Panc1 (cell line): ENCODE data around the gene SHISA9. TPM values are rescaled to one million over a fixed set of nuclear protein-coding genes. Genes with fewer than 3 reads are reported as not detected.

ENCODE experiments used
- ATAC-seq: fragments of 200-7000 bp; cut with Tn5 transposase; 2 replicates; pipeline ENCODE4 v1.9.1; 2020; ENCODE audit warnings: mild to moderate bottlenecking, moderate library complexity
- BruUV-seq: library from RNA; stranded (reverse); fragments of 400-500 nt; replicated peaks from 2 replicates; lab custom pipeline; 2021; lab: Mats Ljungman, UMichigan
- CTCF ChIA-PET: fragments of 300-600 bp; sonication (Branson Sonifier 250); formaldehyde crosslinking; loops from one replicate; lab custom pipeline; 2022; ENCODE audit warnings: antibody characterized with exemption; lab: Charles Lee
- POLR2A ChIA-PET: fragments of 300-600 bp; sonication (Branson Sonifier 250); formaldehyde crosslinking; loops from one replicate; lab custom pipeline; 2022; ENCODE audit warnings: antibody characterized with exemption; lab: Charles Lee
- DNase-seq: peaks from one replicate; pipeline ENCODE4 v3.0.0-alpha.2; 2010; ENCODE audit warnings: low read depth, low spot score
- H3K27ac ChIP-seq: 2 replicates; pipeline ENCODE4 v1.5.1; 2011; ENCODE audit warnings: mild to moderate bottlenecking, low read length, inconsistent platforms
- H3K27me3 ChIP-seq: fragments of 200-500 bp; sonication (Bioruptor generic); 2 replicates; pipeline ENCODE4 v1.6.0; 2014; ENCODE audit warnings: low read length, inconsistent platforms; ENCODE audit not compliant: control insufficient read depth, insufficient read depth
- H3K36me3 ChIP-seq: fragments of 200-500 bp; sonication (Bioruptor generic); 2 replicates; pipeline ENCODE4 v1.5.1; 2014; ENCODE audit warnings: inconsistent platforms, mild to moderate bottlenecking, low read length, moderate library complexity; ENCODE audit not compliant: control insufficient read depth, insufficient read depth
- H3K4me1 ChIP-seq: 2 replicates; pipeline ENCODE4 v1.5.1; 2011; ENCODE audit warnings: inconsistent platforms, mild to moderate bottlenecking, low read length, moderate library complexity; ENCODE audit not compliant: control insufficient read depth, insufficient read depth
- H3K4me3 ChIP-seq, 2 experiments: 2 replicates each; pipeline ENCODE4 v1.5.1; 2011 to 2012; ENCODE audit warnings: low read depth in 2 of 2, low read length in 2 of 2, mild to moderate bottlenecking in 2 of 2, inconsistent platforms in 1 of 2, moderate library complexity in 1 of 2
- H3K9me3 ChIP-seq: fragments of 200-500 bp; sonication (Bioruptor generic); 2 replicates; pipeline ENCODE4 v1.5.1; 2014; ENCODE audit warnings: low read depth, mild to moderate bottlenecking, inconsistent platforms, low read length, moderate library complexity; ENCODE audit not compliant: control insufficient read depth, insufficient read depth
- POLR2AphosphoS5 ChIP-seq: IDR thresholded peaks from 2 replicates; pipeline ENCODE4 v1.6.1; 2012; ENCODE audit warnings: mild to moderate bottlenecking, low read depth, low read length, moderate library complexity
- REST ChIP-seq, 2 experiments: IDR thresholded peaks; 2 replicates each; pipeline ENCODE4 v1.6.1; 2011 to 2012; ENCODE audit warnings: low read depth in 2 of 2, control low read depth in 1 of 2, low read length in 1 of 2, mild to moderate bottlenecking in 1 of 2, moderate library complexity in 1 of 2; ENCODE audit not compliant: insufficient read depth in 1 of 2
- SIN3A ChIP-seq: IDR thresholded peaks from 2 replicates; pipeline ENCODE4 v1.6.1; 2012; ENCODE audit warnings: low read depth, mild to moderate bottlenecking, low read length, moderate library complexity, borderline replicate concordance; ENCODE audit not compliant: insufficient read depth
- TCF7L2 ChIP-seq: IDR thresholded peaks from 2 replicates; pipeline ENCODE4 v1.6.1; 2011; ENCODE audit warnings: mild to moderate bottlenecking, low read depth, low read length, inconsistent platforms
- in situ Hi-C: cut with HindIII; loops from 2 replicates; pipeline ENCODE4 v1.10.0; 2016; ENCODE audit warnings: low sequenced_read_pairs, low pct_unique_long_range_greater_than_20kb
- intact Hi-C: fragments of 100-400 bp; cut with micrococcal nuclease; formaldehyde crosslinking; loops from one replicate; pipeline ENCODE4 v1.10.0; 2022; ENCODE audit not compliant: unreplicated experiment
- total RNA-seq: library from RNA; stranded (reverse); gene quantifications from one replicate; pipeline ENCODE4 v1.2.1, GENCODE V29; 2021; ENCODE audit not compliant: unreplicated experiment
- TF ChIP-seq, protein P1 (sequence below): fragments of 450-650 bp; IDR thresholded peaks from 2 replicates; pipeline ENCODE4 v1.5.1; 2017; ENCODE audit warnings: mild to moderate bottlenecking

Gene SHISA9
- total RNA-seq, 1 experiment from 2014 or later: 0.10 TPM

DNA sequence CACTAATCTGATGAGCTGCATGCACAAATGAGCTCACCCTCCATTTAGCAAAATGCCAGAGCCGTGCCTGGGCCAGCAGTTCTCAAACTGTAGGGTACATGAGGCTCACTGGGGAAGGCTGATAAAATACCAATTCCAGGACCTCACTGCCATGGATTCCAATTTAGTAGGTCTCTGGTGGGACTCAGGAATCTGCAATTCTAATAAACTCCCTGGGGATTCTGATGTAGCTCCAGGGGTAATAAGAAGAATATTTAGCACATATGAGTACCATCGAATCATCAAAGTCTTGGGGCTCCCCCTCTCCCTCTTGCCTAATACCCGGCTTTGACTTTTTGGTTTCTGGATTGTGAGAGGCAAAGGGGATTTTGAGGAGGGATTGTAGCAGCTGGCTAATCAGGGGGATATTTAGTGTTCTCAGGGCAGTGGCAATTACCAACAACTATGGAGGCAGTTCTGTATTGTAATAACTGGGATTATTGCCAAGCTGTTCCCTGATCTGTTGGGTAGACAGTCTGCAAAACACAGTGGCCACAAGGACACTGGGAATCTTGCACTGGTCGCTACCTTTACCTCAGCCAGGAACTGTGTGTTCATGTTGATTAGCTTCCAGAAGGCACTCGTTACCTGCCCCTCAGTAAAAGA lies 140.4 kb downstream of the SHISA9 start:
- ChIA-PET CTCF (no interaction called here), POLR2A (no interaction called here)
- no peak overlapping the region for H3K27ac ChIP-seq
- intact Hi-C loops: no loop called here
- no TSS peak for BruUV-seq
- DNase-seq: no peak
- H3K4me1 ChIP-seq: no peaks in the 10 kb centered on the region
- no peak for ATAC-seq
- TF ChIP-seq TCF7L2: no peak
- TF ChIP-seq POLR2AphosphoS5: no peak
- no peak for TF ChIP-seq REST (IDR thresholded peaks at IDR 0.05; ENCODE audit: insufficient read depth in 1 of 2, low read depth in 2 of 2, low read length in 1 of 2)
- no peak for TF ChIP-seq SIN3A
- TF ChIP-seq, protein P1, sequence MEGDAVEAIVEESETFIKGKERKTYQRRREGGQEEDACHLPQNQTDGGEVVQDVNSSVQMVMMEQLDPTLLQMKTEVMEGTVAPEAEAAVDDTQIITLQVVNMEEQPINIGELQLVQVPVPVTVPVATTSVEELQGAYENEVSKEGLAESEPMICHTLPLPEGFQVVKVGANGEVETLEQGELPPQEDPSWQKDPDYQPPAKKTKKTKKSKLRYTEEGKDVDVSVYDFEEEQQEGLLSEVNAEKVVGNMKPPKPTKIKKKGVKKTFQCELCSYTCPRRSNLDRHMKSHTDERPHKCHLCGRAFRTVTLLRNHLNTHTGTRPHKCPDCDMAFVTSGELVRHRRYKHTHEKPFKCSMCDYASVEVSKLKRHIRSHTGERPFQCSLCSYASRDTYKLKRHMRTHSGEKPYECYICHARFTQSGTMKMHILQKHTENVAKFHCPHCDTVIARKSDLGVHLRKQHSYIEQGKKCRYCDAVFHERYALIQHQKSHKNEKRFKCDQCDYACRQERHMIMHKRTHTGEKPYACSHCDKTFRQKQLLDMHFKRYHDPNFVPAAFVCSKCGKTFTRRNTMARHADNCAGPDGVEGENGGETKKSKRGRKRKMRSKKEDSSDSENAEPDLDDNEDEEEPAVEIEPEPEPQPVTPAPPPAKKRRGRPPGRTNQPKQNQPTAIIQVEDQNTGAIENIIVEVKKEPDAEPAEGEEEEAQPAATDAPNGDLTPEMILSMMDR: no peak
- no peaks in the 10 kb centered on the region for H3K36me3 ChIP-seq
- in situ Hi-C loops: no loop called here
- no peaks in the 10 kb centered on the region for H3K27me3 ChIP-seq
- no peaks in the 10 kb centered on the region for H3K9me3 ChIP-seq
- H3K4me3 ChIP-seq: no peak overlapping the region

DNA sequence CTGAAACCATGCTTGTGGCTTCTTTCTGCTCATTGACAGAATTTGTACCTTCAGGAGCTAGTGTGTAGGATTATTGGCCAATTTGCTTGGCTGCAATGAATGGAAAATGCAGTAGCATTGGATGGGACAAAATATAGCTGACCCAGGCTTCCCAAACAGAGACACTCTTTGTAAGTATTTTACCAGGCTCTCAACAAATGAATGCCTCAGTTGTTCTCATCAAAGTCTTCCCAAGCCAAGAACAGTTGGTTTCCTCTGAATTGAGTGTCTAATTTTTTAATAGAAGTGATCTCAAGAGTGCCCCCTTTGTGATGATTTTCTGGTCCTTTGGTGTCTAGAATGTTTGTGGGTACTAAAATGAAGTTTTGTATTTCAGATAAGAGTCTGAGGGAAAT lies 140.9 kb downstream of the SHISA9 start:
- ChIA-PET CTCF (no interaction called here), POLR2A (no interaction called here)
- no peak overlapping the region for H3K4me3 ChIP-seq
- H3K4me1 ChIP-seq: no peaks in the 10 kb centered on the region
- no TSS peak for BruUV-seq
- no peaks in the 10 kb centered on the region for H3K36me3 ChIP-seq
- no peaks in the 10 kb centered on the region for H3K9me3 ChIP-seq
- no peak for ATAC-seq
- in situ Hi-C loops (no loop called here), intact Hi-C loops (no loop called here)
- no peak for TF ChIP-seq SIN3A
- TF ChIP-seq REST (IDR thresholded peaks at IDR 0.05; ENCODE audit: insufficient read depth in 1 of 2, low read depth in 2 of 2, low read length in 1 of 2): no peak
- TF ChIP-seq, protein P1: no peak
- TF ChIP-seq TCF7L2: no peak
- TF ChIP-seq POLR2AphosphoS5: no peak
- DNase-seq: no peak
- H3K27ac ChIP-seq: no peak overlapping the region
- no peaks in the 10 kb centered on the region for H3K27me3 ChIP-seq
